HepG2 (cell line): ENCODE data around the gene LRRC25. TPM values are rescaled to one million over a fixed set of nuclear protein-coding genes. Genes with fewer than 3 reads are reported as not detected.

Experiments used
- ATAC-seq: fragments of 200-7000 bp; cut with Tn5 transposase; 3 replicates; pipeline ENCODE4 v1.9.1; 2020; ENCODE audit warnings: mild to moderate bottlenecking, moderate library complexity
- BruUV-seq: library from RNA; stranded (reverse); fragments of 400-500 nt; replicated peaks from 2 replicates; lab custom pipeline; 2021; lab: Mats Ljungman, UMichigan
- CTCF ChIA-PET: fragments of 300-600 bp; formaldehyde crosslinking; extraction: SDS; loops from one replicate; lab custom pipeline; 2021; ENCODE audit warnings: low total read pairs, inconsistent platforms, low intra/inter-chr PET ratio; lab: Yijun Ruan, JAX
- POLR2A ChIA-PET: fragments of 350-600 bp; sonication (Branson Sonifier 250); formaldehyde crosslinking; loops from one replicate; lab custom pipeline; 2020; ENCODE audit warnings: antibody characterized with exemption, inconsistent platforms; lab: Yijun Ruan, JAX
- DNase-seq: peaks from one replicate; pipeline ENCODE4 v3.0.0-alpha.2; 2015; ENCODE audit warnings: low spot score
- FAIRE-seq: peaks from 3 replicates; lab custom pipeline; 2011; peaks lifted over from hg19 to GRCh38; lab: Jason Lieb, UNC
- H2AFZ ChIP-seq: one replicate; pipeline ENCODE4 v1.6.1; 2011; ENCODE audit warnings: low read length, inconsistent platforms
- H3K27ac ChIP-seq: fragments of 300-600 bp; 3 replicates; pipeline ENCODE4 v1.8.0; 2011; ENCODE audit warnings: mixed run types, mild to moderate bottlenecking, mixed read lengths, low read length, inconsistent platforms; ENCODE audit not compliant: insufficient read depth; ENCODE audit errors: extremely low read length
- H3K27me3 ChIP-seq, 2 experiments: fragments of 200-600 bp in 1 of 2; 2 replicates in 1 of 2; 3 replicates in 1 of 2; pipeline versions ENCODE4 v1.6.0 to v1.8.0; 2011; ENCODE audit warnings: low read length in 2 of 2, mild to moderate bottlenecking in 2 of 2, moderate library complexity in 2 of 2, inconsistent platforms in 1 of 2; ENCODE audit not compliant: insufficient read depth in 2 of 2, control insufficient read depth in 1 of 2
- H3K36me3 ChIP-seq, 2 experiments: fragments of 200-600 bp in 1 of 2; replicated peaks in 1 of 2; 2 replicates in 1 of 2; 3 replicates in 1 of 2; pipeline versions ENCODE4 v1.5.1 to v1.8.0; 2011; ENCODE audit warnings: low read length in 2 of 2, inconsistent platforms in 1 of 2; ENCODE audit not compliant: insufficient read depth in 2 of 2, control insufficient read depth in 1 of 2
- H3K4me1 ChIP-seq: 2 replicates; pipeline ENCODE4 v1.5.1; 2012; ENCODE audit warnings: low read length, inconsistent platforms; ENCODE audit not compliant: insufficient read depth
- H3K4me2 ChIP-seq: 2 replicates; pipeline ENCODE4 v1.6.0; 2011; ENCODE audit warnings: low read depth, low read length, inconsistent platforms
- H3K4me3 ChIP-seq, 3 experiments: fragments of 200-600 bp in 1 of 3; sonication (generic), shearing (Covaris generic) in 1 of 3; replicated peaks in 1 of 3; 2 replicates each; pipeline ENCODE4 v1.5.1; 2011 to 2016; ENCODE audit warnings: low read length in 3 of 3, inconsistent platforms in 2 of 3, low read depth in 2 of 3, mild to moderate bottlenecking in 2 of 3, control low read depth in 1 of 3, mixed read lengths in 1 of 3; ENCODE audit not compliant: insufficient read depth in 1 of 3
- H3K79me2 ChIP-seq: one replicate; pipeline ENCODE4 v1.6.1; 2011; ENCODE audit warnings: low read length, inconsistent platforms; ENCODE audit not compliant: insufficient read depth
- H3K9ac ChIP-seq: 2 replicates; pipeline ENCODE4 v1.6.0; 2011; ENCODE audit warnings: mild to moderate bottlenecking, low read depth, low read length, inconsistent platforms; ENCODE audit not compliant: insufficient read depth
- H3K9me3 ChIP-seq: 2 replicates; pipeline ENCODE4 v1.5.1; 2012; ENCODE audit warnings: mild to moderate bottlenecking, low read length
- H4K20me1 ChIP-seq: 2 replicates; pipeline ENCODE4 v1.6.0; 2011; ENCODE audit warnings: inconsistent platforms, mild to moderate bottlenecking, low read length, moderate library complexity; ENCODE audit not compliant: insufficient read depth
- AKAP8 ChIP-seq: sonication (generic); formaldehyde crosslinking; IDR thresholded peaks from 2 replicates; pipeline ENCODE4 v1.5.1; 2020; ENCODE audit warnings: mild to moderate bottlenecking, missing genetic modification reagents
- EED ChIP-seq: sonication (generic); formaldehyde crosslinking; IDR thresholded peaks from 2 replicates; pipeline ENCODE4 v1.5.0; 2020; ENCODE audit warnings: mild to moderate bottlenecking, missing genetic modification reagents
- FOXP1 ChIP-seq, 2 experiments: fragments of 450-650 bp in 1 of 2; IDR thresholded peaks; 2 replicates each; pipeline ENCODE4 v1.6.1; 2017 to 2018; ENCODE audit warnings: antibody characterized with exemption in 1 of 2
- KDM3A ChIP-seq: IDR thresholded peaks from 2 replicates; pipeline ENCODE4 v1.6.1; 2018; ENCODE audit warnings: low read depth, missing compliant biosample characterization
- NR2F1 ChIP-seq, 2 experiments: fragments of 450-650 bp in 1 of 2; formaldehyde crosslinking in 1 of 2; IDR thresholded peaks; 2 replicates each; pipeline versions ENCODE4 v1.5.0 to v1.6.1; 2016 to 2020; ENCODE audit warnings: mild to moderate bottlenecking in 1 of 2, missing compliant biosample characterization in 1 of 2, missing genetic modification reagents in 1 of 2, moderate library complexity in 1 of 2
- REL ChIP-seq: sonication (generic); formaldehyde crosslinking; conservative IDR thresholded peaks from 2 replicates; pipeline ENCODE4 v1.8.0; 2022; ENCODE audit warnings: mild to moderate bottlenecking, missing genetic modification reagents, moderate library complexity
- SMAD3 ChIP-seq: sonication (generic); formaldehyde crosslinking; IDR thresholded peaks from 2 replicates; pipeline ENCODE4 v1.4.0; 2020; ENCODE audit warnings: missing genetic modification reagents
- SMC3 ChIP-seq: IDR thresholded peaks from 2 replicates; pipeline ENCODE4 v1.6.1; 2011; ENCODE audit warnings: low read length, improper control_type of control experiment
- SRY ChIP-seq: sonication (generic); formaldehyde crosslinking; IDR thresholded peaks from 2 replicates; pipeline ENCODE4 v1.8.0; 2022; ENCODE audit warnings: mild to moderate bottlenecking, missing genetic modification reagents
- TCF7 ChIP-seq: sonication (generic); IDR thresholded peaks from 2 replicates; pipeline ENCODE4 v1.6.1; 2016; ENCODE audit warnings: antibody characterized with exemption, low read depth
- TSC22D2 ChIP-seq: sonication (generic); formaldehyde crosslinking; IDR thresholded peaks from 2 replicates; pipeline ENCODE4 v1.5.1; 2020; ENCODE audit warnings: missing genetic modification reagents, mild to moderate bottlenecking, borderline replicate concordance
- ZBTB38 ChIP-seq: sonication (generic); formaldehyde crosslinking; IDR thresholded peaks from 2 replicates; pipeline ENCODE4 v1.5.1; 2020; ENCODE audit warnings: mild to moderate bottlenecking, missing genetic modification reagents
- ZC3H13 ChIP-seq: sonication (generic); formaldehyde crosslinking; IDR thresholded peaks from 2 replicates; pipeline ENCODE4 v1.8.1; 2023; ENCODE audit warnings: mild to moderate bottlenecking, missing genetic modification reagents, moderate library complexity
- ZFP41 ChIP-seq: sonication (generic); formaldehyde crosslinking; IDR thresholded peaks from 2 replicates; pipeline ENCODE4 v1.4.0; 2020; ENCODE audit warnings: mild to moderate bottlenecking, missing genetic modification reagents, borderline replicate concordance
- ZNF564 ChIP-seq: sonication (generic); formaldehyde crosslinking; IDR thresholded peaks from 2 replicates; pipeline ENCODE4 v1.8.1; 2023; ENCODE audit warnings: mild to moderate bottlenecking, missing genetic modification reagents
- WGBS: methylation state at CpG from one replicate; pipeline ENCODE4 v1.1.6; 2017; ENCODE audit warnings: low lambda C conversion rate; 5-methylcytosine and 5-hydroxymethylcytosine counted together
- in situ Hi-C: cut with HindIII; loops from 2 replicates; pipeline ENCODE4 v1.10.0; 2017; ENCODE audit warnings: low pct_unique_long_range_greater_than_20kb; ENCODE audit not compliant: extremely low pct_ligation_motif_present
- intact Hi-C: fragments of 100-400 bp; cut with micrococcal nuclease; formaldehyde crosslinking; loops from one replicate; pipeline ENCODE4 v1.10.0; 2022; ENCODE audit not compliant: unreplicated experiment
- polyA plus RNA-seq, 8 experiments: library from polyadenylated mRNA; depleted of rRNA in 3 of 8; stranded (reverse) in 7 of 8; unstranded in 1 of 8; fragments of >200 nt; fragmentation: Illumina TruSeq in 4 of 8; extraction: Trizol in 4 of 8; gene quantifications; 2 replicates each; pipeline versions ENCODE4 v1.2.1 to v1.2.3, GENCODE V29; 2011 to 2016; ENCODE audit warnings: low read depth in 4 of 8, missing spikeins in 1 of 8, mixed read lengths in 1 of 8; ENCODE audit not compliant: insufficient read depth in 1 of 8
- total RNA-seq, 5 experiments: library from RNA; depleted of rRNA; stranded (reverse); fragments of >200 nt; fragmentation: Illumina TruSeq; extraction: Trizol; gene quantifications; 2 replicates each; pipeline ENCODE4 v1.2.3, GENCODE V29; 2016; ENCODE audit warnings: low read depth in 1 of 5
- TF ChIP-seq, protein P1 (sequence below): fragments of 450-650 bp; IDR thresholded peaks from 2 replicates; pipeline ENCODE4 v1.6.1; 2016
- TF ChIP-seq, protein P2 (sequence below): sonication (generic); formaldehyde crosslinking; IDR thresholded peaks from 2 replicates; pipeline ENCODE4 v1.9.0; 2021; ENCODE audit warnings: mild to moderate bottlenecking, missing genetic modification reagents

The LRRC25 gene
- total and polyA plus RNA-seq, 2 of the 13 experiments (the other 11 are each of a cell fraction or from before 2014, with no cell fraction given): 0.13 to 0.53 TPM

DNA sequence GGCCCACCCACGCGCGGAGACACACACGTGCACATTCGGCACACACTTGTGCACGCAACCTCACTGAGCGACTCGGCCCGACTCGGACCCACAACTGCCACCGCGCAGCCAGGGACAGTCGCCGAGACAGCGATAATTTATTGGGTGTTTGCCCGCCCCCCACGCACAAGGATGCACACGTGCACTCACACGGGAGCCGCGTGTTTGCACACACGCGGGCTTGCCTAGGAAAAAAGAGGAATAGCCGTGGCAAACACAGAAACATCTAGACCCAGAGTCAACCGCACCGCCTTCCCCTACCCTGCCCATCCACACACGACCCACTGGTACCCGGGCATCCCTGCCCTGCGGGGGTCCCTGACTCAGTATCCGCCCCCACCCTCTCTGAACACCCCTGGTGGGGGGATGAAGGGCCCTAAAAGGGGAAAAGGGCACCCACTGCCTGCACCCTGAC is 20.6 kb upstream of the LRRC25 start:
- 43% methylated on average over 10 of the region's 30 CpGs for WGBS
- intact Hi-C loops: no loop called here
- H3K4me1 ChIP-seq: peaks cover 69% of the 10 kb centered on the region
- FAIRE-seq (no peak), DNase-seq (no peak), ATAC-seq (no peak)
- no TSS peak for BruUV-seq
- H3K27me3 ChIP-seq: no peaks in the 10 kb centered on the region
- H3K4me3 ChIP-seq: peak overlapping the region; percentile 42 to 78 (median 54)
- H3K36me3 ChIP-seq: 0 out of 5 replicates have a peak, but pooled peaks cover 0 to 3% of the 10 kb centered on the region in 2 experiments
- POLR2A ChIA-PET: interaction anchor here (0.8 to 3.7 kb wide), 12 partner anchors 8 to 138 kb away, joined by 3 to 25 read pairs (median 4); partner anchors contain the start of genes GDF15, JUND and LSM4
- peak overlapping the region; percentile 85 for H3K4me2 ChIP-seq
- H2AFZ ChIP-seq: no peak overlapping the region
- H3K79me2 ChIP-seq: peaks cover 25% of the 10 kb centered on the region
- H4K20me1 ChIP-seq: peaks cover 7% of the 10 kb centered on the region; the same call in 1 of the 2 replicates
- in situ Hi-C loops: loop anchor here (10.0 kb wide), 2 partner anchors 143 to 213 kb away; partner anchors contain the start of genes IQCN and RAB3A
- no peak overlapping the region for H3K27ac ChIP-seq
- H3K9ac ChIP-seq: peak overlapping the region; percentile 39; the same call in 1 of the 2 replicates
- H3K9me3 ChIP-seq: no peaks in the 10 kb centered on the region
- CTCF ChIA-PET: no interaction called here
- TF ChIP-seq TSC22D2: no peak
- 0 out of 2 replicates have a peak, but pooled peaks have one; percentile 37 for TF ChIP-seq EED (CRISPR knock-in tag)
- TF ChIP-seq, protein P1, sequence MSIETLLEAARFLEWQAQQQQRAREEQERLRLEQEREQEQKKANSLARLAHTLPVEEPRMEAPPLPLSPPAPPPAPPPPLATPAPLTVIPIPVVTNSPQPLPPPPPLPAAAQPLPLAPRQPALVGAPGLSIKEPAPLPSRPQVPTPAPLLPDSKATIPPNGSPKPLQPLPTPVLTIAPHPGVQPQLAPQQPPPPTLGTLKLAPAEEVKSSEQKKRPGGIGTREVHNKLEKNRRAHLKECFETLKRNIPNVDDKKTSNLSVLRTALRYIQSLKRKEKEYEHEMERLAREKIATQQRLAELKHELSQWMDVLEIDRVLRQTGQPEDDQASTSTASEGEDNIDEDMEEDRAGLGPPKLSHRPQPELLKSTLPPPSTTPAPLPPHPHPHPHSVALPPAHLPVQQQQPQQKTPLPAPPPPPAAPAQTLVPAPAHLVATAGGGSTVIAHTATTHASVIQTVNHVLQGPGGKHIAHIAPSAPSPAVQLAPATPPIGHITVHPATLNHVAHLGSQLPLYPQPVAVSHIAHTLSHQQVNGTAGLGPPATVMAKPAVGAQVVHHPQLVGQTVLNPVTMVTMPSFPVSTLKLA: peak; percentile 82
- TF ChIP-seq ZC3H13 (CRISPR knock-in tag): no peak
- no peak for TF ChIP-seq FOXP1 (IDR thresholded peaks at IDR 0.05)
- TF ChIP-seq FOXP1 (CRISPR knock-in tag; IDR thresholded peaks at IDR 0.05): no peak
- no peak for TF ChIP-seq KDM3A
- no peak for TF ChIP-seq TCF7
- TF ChIP-seq ZFP41 (CRISPR knock-in tag): no peak
- TF ChIP-seq NR2F1 (CRISPR knock-in tag; IDR thresholded peaks at IDR 0.05): no peak
- no peak for TF ChIP-seq AKAP8
- no peak for TF ChIP-seq SMC3
- TF ChIP-seq SRY (CRISPR knock-in tag): no peak
- TF ChIP-seq SMAD3 (CRISPR knock-in tag): no peak
- TF ChIP-seq, protein P2, sequence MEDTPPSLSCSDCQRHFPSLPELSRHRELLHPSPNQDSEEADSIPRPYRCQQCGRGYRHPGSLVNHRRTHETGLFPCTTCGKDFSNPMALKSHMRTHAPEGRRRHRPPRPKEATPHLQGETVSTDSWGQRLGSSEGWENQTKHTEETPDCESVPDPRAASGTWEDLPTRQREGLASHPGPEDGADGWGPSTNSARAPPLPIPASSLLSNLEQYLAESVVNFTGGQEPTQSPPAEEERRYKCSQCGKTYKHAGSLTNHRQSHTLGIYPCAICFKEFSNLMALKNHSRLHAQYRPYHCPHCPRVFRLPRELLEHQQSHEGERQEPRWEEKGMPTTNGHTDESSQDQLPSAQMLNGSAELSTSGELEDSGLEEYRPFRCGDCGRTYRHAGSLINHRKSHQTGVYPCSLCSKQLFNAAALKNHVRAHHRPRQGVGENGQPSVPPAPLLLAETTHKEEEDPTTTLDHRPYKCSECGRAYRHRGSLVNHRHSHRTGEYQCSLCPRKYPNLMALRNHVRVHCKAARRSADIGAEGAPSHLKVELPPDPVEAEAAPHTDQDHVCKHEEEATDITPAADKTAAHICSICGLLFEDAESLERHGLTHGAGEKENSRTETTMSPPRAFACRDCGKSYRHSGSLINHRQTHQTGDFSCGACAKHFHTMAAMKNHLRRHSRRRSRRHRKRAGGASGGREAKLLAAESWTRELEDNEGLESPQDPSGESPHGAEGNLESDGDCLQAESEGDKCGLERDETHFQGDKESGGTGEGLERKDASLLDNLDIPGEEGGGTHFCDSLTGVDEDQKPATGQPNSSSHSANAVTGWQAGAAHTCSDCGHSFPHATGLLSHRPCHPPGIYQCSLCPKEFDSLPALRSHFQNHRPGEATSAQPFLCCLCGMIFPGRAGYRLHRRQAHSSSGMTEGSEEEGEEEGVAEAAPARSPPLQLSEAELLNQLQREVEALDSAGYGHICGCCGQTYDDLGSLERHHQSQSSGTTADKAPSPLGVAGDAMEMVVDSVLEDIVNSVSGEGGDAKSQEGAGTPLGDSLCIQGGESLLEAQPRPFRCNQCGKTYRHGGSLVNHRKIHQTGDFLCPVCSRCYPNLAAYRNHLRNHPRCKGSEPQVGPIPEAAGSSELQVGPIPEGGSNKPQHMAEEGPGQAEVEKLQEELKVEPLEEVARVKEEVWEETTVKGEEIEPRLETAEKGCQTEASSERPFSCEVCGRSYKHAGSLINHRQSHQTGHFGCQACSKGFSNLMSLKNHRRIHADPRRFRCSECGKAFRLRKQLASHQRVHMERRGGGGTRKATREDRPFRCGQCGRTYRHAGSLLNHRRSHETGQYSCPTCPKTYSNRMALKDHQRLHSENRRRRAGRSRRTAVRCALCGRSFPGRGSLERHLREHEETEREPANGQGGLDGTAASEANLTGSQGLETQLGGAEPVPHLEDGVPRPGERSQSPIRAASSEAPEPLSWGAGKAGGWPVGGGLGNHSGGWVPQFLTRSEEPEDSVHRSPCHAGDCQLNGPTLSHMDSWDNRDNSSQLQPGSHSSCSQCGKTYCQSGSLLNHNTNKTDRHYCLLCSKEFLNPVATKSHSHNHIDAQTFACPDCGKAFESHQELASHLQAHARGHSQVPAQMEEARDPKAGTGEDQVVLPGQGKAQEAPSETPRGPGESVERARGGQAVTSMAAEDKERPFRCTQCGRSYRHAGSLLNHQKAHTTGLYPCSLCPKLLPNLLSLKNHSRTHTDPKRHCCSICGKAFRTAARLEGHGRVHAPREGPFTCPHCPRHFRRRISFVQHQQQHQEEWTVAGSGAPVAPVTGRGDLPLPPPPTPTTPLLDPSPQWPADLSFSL (CRISPR knock-in tag): no peak; the same call in 1 of the 2 replicates
- peak; percentile 72; the same call in 1 of the 2 replicates for TF ChIP-seq ZBTB38 (CRISPR knock-in tag)
- TF ChIP-seq ZNF564 (CRISPR knock-in tag): no peak
- TF ChIP-seq REL (CRISPR knock-in tag): no peak
